Suppressor macrophage treated with lipopolysaccharide for 1 hour (primary cell): ENCODE results near the gene CHMP4A.

Source experiments
- DNase-seq, 3 donors: peaks; one replicate each; pipeline ENCODE4 v3.0.0-alpha.2; 2020 to 2022

Gene CHMP4A

GRCh38 chr14:24177041-24177825 lies 36.1 kb downstream of the CHMP4A start:
- DNase-seq = no peak

- DNase-seq = no peak
These were observed 36.7 kb downstream of the CHMP4A start for GRCh38 chr14:24176599-24176998.

GRCh38 chr14:24172871-24173281 lies 40.4 kb downstream of the CHMP4A start:
- DNase-seq = no peak

- DNase-seq = no peak
These were observed 40.9 kb downstream of the CHMP4A start for GRCh38 chr14:24172261-24172860.

- DNase-seq = peak in 2 of 3 donors; percentile 20 to 36
These were observed 41.6 kb downstream of the CHMP4A start, which contains the start of gene REC8 for GRCh38 chr14:24171422-24172260. REC8 (plus strand) TSS chr14:24172080; CDS start chr14:24172553, 473 bp downstream.

GRCh38 chr14:24167469-24168114 lies 45.7 kb downstream of the CHMP4A start:
- peak; percentile 59 to 74 (median 72) for DNase-seq

- no peak for DNase-seq
These were observed 47.5 kb downstream of the CHMP4A start for GRCh38 chr14:24165785-24166184.

- no peak for DNase-seq
These were observed 48.7 kb downstream of the CHMP4A start for GRCh38 chr14:24164518-24164991.

- DNase-seq = peak in 1 of 3 donors; percentile 24
These were observed 51.2 kb downstream of the CHMP4A start for GRCh38 chr14:24162093-24162492.

GRCh38 chr14:24160850-24161804 lies 52.2 kb downstream of the CHMP4A start, which contains the start of gene IRF9:
IRF9 (plus strand) TSS chr14:24161265; CDS start chr14:24162145, 880 bp downstream.
- DNase-seq = peak; percentile 95 to 97 (median 96)

- no peak for DNase-seq
These were observed 52.8 kb downstream of the CHMP4A start for GRCh38 chr14:24160499-24160849.

GRCh38 chr14:24159777-24160498 lies 53.4 kb downstream of the CHMP4A start:
- DNase-seq = no peak
